ENCODE measurements around the gene GALNT2.

Gene GALNT2

GRCh38 chr1:230066466-230067404 is at the start of gene GALNT2:
TSS of gene GALNT2 (plus strand) at chr1:230067238. CDS start at chr1:230067281, 43 bp downstream.
- peak; percentile 59 to 96 (median 91) for DNase-seq
- intact Hi-C loops (cut with DNase I) = no loop called here

- peak in 1 of 42 donors; percentile 5 for DNase-seq
- intact Hi-C loops (cut with DNase I) = no loop called here
These were observed 46.6 kb upstream of the GALNT2 start for GRCh38 chr1:230020451-230020850.

GRCh38 chr1:230022666-230023380 is 44.2 kb upstream of the GALNT2 start:
- DNase-seq = no peak
- intact Hi-C loops (cut with DNase I) = no loop called here

- no peak for DNase-seq
- intact Hi-C loops (cut with DNase I) = no loop called here
These were observed 41.4 kb upstream of the GALNT2 start for GRCh38 chr1:230025686-230026085.

- intact Hi-C loops (cut with DNase I) = no loop called here
- no peak for DNase-seq
These were observed 40.9 kb upstream of the GALNT2 start for GRCh38 chr1:230026139-230026538.

- no peak for DNase-seq
- intact Hi-C loops (cut with DNase I) = no loop called here
These were observed 40.5 kb upstream of the GALNT2 start for GRCh38 chr1:230026572-230026971.

GRCh38 chr1:230028602-230029223 is 38.3 kb upstream of the GALNT2 start:
- no peak for DNase-seq
- intact Hi-C loops (cut with DNase I) = no loop called here

GRCh38 chr1:230029244-230029941 is 37.6 kb upstream of the GALNT2 start:
- intact Hi-C loops (cut with DNase I) = no loop called here
- DNase-seq = no peak

- no peak for DNase-seq
- intact Hi-C loops (cut with DNase I) = no loop called here
These were observed 36.8 kb upstream of the GALNT2 start for GRCh38 chr1:230030122-230030821.

GRCh38 chr1:230031131-230031530 is 35.9 kb upstream of the GALNT2 start:
- intact Hi-C loops (cut with DNase I) = no loop called here
- no peak for DNase-seq

GRCh38 chr1:230032516-230033281 is 34.3 kb upstream of the GALNT2 start:
- no peak for DNase-seq
- intact Hi-C loops (cut with DNase I) = no loop called here

- intact Hi-C loops (cut with DNase I) = no loop called here
- DNase-seq = no peak
These were observed 29.8 kb upstream of the GALNT2 start for GRCh38 chr1:230037261-230037660.

GRCh38 chr1:230040440-230040839 is 26.6 kb upstream of the GALNT2 start:
- intact Hi-C loops (cut with DNase I) = no loop called here
- no peak for DNase-seq

GRCh38 chr1:230043081-230043480 is 24.0 kb upstream of the GALNT2 start:
- intact Hi-C loops (cut with DNase I) = no loop called here
- DNase-seq = no peak

- intact Hi-C loops (cut with DNase I) = no loop called here
These were observed 22.3 kb upstream of the GALNT2 start for GRCh38 chr1:230044729-230045128.

GRCh38 chr1:230047114-230047865 is 19.7 kb upstream of the GALNT2 start:
- no peak for DNase-seq
- intact Hi-C loops (cut with DNase I) = no loop called here

More at GRCh38 chr1:230044729-230045128, 22.3 kb upstream of the GALNT2 start:
- no peak for DNase-seq

GRCh38 chr1:230048322-230048721 is 18.7 kb upstream of the GALNT2 start:
- DNase-seq = no peak
- intact Hi-C loops (cut with DNase I) = no loop called here
